Measurements from ENCODE around the gene NOX4. TPM values are rescaled to one million over a fixed set of nuclear protein-coding genes. Genes with fewer than 3 reads are reported as not detected.
"Not testable (repeated sequence)": the region's sequence is repeated elsewhere in the genome, so short reads cannot be mapped to it uniquely, and the experiment has no call there.

Gene NOX4
- total and polyA plus RNA-seq, 10 donors: 0.54 to 3.9 (median 0.97) TPM

- Histone ChIP-seq H3K27ac (no peak overlapping the region), H3K9me3 (no peaks in the 10 kb centered on the region), H3K4me1 (no peaks in the 10 kb centered on the region), H3K36me3 (no peaks in the 10 kb centered on the region), H3K4me3 (no peak overlapping the region), H3K27me3 (replicated peaks in 1 of 7) (no peaks in the 10 kb centered on the region)
- 75 to 90% (median 84%) methylated on average over 2 of the region's 2 CpGs for WGBS, 5 donors
- TF ChIP-seq POLR2AphosphoS5 (IDR thresholded peaks at IDR 0.05) (no peak), CTCF (IDR thresholded peaks at IDR 0.05 in 8 of 11, conservative IDR thresholded peaks at IDR 0.05 in 3 of 11) (no peak), POLR2A (IDR thresholded peaks at IDR 0.05) (no peak)
- intact Hi-C loops (cut with DNase I; ENCODE audit: low total_unique reads): no loop called here
- DNase-seq: no peak
Observed at GRCh38 chr11:89361734-89362133, 129.4 kb downstream of the NOX4 start.

GRCh38 chr11:89359208-89359607 lies 132.0 kb downstream of the NOX4 start:
- H3K27me3 ChIP-seq (replicated peaks in 1 of 7); H3K4me3 ChIP-seq; intact Hi-C loops (cut with DNase I; ENCODE audit: low total_unique reads); DNase-seq; H3K36me3 ChIP-seq; H3K4me1 ChIP-seq; H3K9me3 ChIP-seq; H3K27ac ChIP-seq: not testable (repeated sequence)

- H3K27me3 ChIP-seq (replicated peaks in 1 of 7): no peaks in the 10 kb centered on the region
- no peak overlapping the region for H3K27ac ChIP-seq
- H3K4me1 ChIP-seq: no peaks in the 10 kb centered on the region
- no peak for TF ChIP-seq POLR2AphosphoS5 (IDR thresholded peaks at IDR 0.05)
- no peak for TF ChIP-seq POLR2A (IDR thresholded peaks at IDR 0.05)
- no peak for TF ChIP-seq CTCF (IDR thresholded peaks at IDR 0.05 in 8 of 11, conservative IDR thresholded peaks at IDR 0.05 in 3 of 11)
- H3K36me3 ChIP-seq: no peaks in the 10 kb centered on the region
- no peaks in the 10 kb centered on the region for H3K9me3 ChIP-seq
- no peak overlapping the region for H3K4me3 ChIP-seq
- no peak for DNase-seq
- intact Hi-C loops (cut with DNase I; ENCODE audit: low total_unique reads): no loop called here
- WGBS, 5 donors: 63 to 70% (median 67%) methylated on average over 4 of the region's 4 CpGs
Observed at GRCh38 chr11:89358761-89359160, 132.4 kb downstream of the NOX4 start.

GRCh38 chr11:89355646-89356045 lies 135.5 kb downstream of the NOX4 start:
- DNase-seq: no peak
- TF ChIP-seq CTCF (IDR thresholded peaks at IDR 0.05 in 8 of 11, conservative IDR thresholded peaks at IDR 0.05 in 3 of 11): no peak
- no peak for TF ChIP-seq POLR2A (IDR thresholded peaks at IDR 0.05)
- TF ChIP-seq POLR2AphosphoS5 (IDR thresholded peaks at IDR 0.05): no peak
- Histone ChIP-seq H3K27ac (no peak overlapping the region), H3K9me3 (no peaks in the 10 kb centered on the region), H3K4me3 (no peak overlapping the region), H3K27me3 (replicated peaks in 1 of 7) (no peaks in the 10 kb centered on the region), H3K36me3 (no peaks in the 10 kb centered on the region), H3K4me1 (no peaks in the 10 kb centered on the region)
- WGBS, 5 donors: 91 to 100% (median 97%) methylated on average over 1 of the region's 1 CpG
- intact Hi-C loops (cut with DNase I; ENCODE audit: low total_unique reads): no loop called here

GRCh38 chr11:89354513-89354912 lies 136.7 kb downstream of the NOX4 start:
- H3K4me1 ChIP-seq; DNase-seq; H3K27ac ChIP-seq; intact Hi-C loops (cut with DNase I; ENCODE audit: low total_unique reads); H3K9me3 ChIP-seq; H3K4me3 ChIP-seq; H3K27me3 ChIP-seq (replicated peaks in 1 of 7); H3K36me3 ChIP-seq: not testable (repeated sequence)
- 85 to 95% (median 88%) methylated on average over 2 of the region's 2 CpGs for WGBS, 5 donors
